GM21717 (cell line): ENCODE results near the gene SMC1B.
"Not testable (repeated sequence)": the region's sequence is repeated elsewhere in the genome, so short reads cannot be mapped to it uniquely, and the experiment has no call there.

Experiments used
- ATAC-seq: cut with Tn5 transposase; IDR thresholded peaks from one replicate; pipeline ENCODE4 v1.9.1; 2021; ENCODE audit warnings: mild to moderate bottlenecking, moderate library complexity; ENCODE audit not compliant: unreplicated experiment

The SMC1B gene

DNA sequence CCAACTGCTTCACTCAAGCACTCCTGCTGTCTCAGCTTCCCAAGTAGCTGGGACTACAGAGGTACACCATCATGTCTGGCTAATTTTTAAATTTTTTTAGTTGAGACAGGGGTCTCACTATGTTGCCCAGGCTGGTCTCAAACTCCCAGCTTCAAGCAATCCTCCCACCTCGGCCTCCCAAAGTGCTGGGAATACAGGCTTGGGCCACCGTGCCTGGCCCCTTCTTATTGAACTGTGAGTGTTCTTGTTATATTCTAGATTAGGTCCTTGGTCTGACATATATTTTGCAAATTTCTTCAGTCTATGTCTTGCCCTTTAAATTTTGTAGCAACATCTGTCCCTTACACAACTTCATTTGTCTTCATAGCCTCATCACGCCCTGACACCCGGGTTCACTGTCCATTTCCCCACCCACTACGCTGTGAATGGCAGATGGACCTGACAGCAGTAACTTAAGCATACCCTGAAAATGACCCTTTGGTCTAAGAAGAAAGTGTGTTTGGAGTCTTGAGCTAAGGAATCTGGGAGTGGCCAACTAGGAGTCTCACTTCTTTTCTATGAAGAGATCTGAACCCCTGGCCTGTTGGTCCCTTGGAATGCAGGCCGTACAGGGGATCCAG is 107.8 kb downstream of the SMC1B start:
- ATAC-seq = no peak

DNA sequence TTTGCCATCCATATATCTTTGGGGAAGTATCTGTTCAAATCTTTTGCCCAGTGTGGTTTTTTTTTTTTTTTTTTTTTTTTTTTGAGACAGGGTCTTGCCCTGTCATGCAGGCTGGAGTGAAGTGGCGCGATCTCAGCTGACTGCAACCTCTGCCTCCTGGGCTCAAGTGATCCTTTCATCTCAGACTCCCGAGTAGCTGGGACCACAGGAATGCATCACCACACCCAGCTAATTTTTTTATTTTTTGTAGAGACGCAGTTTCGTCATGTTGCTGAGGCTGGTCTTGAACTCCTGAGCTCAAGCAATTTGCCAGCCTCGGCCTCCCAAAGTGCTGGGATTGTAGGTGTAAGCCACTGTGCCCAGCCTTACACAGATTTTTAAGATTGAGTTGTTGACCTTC is 108.4 kb downstream of the SMC1B start:
- ATAC-seq = no peak

DNA sequence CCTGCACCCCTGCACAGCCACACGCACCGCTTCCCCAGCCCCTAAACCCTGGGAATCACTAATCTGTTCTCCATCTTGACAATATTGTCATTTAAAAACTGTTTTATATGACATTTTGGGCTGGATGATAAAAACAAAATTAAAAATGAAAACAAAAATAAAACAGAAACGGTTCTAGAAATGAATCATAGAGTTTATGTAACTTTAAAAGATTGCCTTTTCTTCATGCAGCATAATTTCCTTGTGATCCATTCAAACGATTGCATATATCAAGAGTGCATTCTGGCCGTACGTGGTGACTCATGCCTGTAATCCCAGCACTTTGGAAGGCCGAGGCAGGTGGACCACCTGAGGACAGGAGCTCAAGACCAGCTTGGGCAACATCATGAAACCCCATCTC is 110.2 kb downstream of the SMC1B start:
- no peak for ATAC-seq

DNA sequence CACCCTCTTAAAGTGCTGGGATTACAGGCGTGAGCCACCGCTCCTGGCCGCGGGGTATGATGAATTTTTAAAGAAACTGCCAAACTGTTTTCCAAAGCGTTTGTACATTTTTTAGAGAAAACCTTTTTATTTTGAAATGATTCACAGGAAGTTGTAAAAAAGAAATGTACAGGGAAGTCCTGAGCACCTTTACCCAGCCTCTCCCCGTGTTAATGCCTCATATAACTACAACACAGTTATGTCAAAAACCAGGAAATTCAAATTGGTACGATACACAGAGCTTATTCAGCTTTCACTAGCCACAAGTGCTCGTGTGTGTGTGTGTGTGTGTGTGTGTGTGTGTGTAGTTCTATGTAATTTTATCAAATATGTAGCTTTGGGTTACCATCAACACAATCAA is 110.6 kb downstream of the SMC1B start:
- ATAC-seq = no peak

DNA sequence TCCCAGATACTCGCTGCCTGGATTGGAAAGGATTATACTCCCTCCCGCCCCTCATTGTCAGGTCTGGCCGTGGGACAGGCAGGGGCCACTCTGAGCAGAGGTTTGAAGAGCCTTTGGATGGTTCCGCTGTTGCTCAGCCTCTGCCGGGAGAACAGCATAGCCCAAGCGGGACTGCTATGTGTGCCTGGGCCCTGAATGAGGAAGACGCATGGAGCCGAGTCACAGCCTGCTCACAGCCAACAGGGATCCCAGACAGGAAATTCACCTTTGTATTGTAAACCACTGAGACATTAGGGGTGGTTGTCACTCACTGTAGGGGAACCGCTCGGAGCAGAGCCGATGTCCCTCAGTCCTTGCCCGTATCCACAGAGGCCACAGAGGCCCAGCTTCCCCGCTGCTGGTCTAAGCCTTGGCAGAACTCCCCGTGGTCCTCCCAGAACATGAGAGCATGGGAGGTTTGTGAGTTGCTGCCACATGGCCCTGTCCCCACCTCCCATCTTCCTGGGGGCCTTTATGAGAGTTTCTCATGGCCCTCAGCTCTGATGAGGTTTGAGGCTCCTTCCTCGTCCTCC is 114.4 kb downstream of the SMC1B start:
- ATAC-seq = no peak

DNA sequence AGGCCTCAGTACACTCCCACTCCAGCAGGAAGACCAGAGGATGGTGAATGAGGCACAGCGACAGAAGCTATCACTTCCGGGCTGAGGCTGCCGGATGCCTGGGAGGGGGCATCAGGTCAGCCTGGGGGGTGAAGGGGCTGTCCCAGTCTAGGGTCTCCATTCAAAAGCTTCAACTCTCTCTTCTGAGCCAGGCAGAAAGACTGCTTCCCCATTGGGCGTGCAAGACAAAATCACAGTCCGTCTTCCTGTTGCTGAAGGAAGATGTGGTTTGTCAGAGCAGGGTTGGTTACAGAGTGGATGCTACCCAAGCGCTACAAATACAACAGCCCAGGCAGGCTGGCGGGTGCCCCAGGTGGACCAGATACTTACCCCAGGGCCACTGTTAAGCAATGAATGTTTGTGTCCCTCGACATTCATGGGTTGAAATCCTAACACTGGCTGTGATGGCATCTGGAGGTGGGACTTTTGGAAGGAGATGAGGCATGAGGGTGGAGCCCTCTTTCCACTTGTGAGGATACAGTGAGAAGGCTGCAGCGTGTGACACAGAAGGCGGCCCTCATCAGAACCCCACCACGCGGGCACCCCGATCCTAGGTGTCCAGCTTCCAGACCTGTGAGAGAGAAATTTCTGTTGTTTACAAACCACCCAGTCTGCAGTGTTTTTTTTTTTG is 116.6 kb downstream of the SMC1B start:
- ATAC-seq = no peak

DNA sequence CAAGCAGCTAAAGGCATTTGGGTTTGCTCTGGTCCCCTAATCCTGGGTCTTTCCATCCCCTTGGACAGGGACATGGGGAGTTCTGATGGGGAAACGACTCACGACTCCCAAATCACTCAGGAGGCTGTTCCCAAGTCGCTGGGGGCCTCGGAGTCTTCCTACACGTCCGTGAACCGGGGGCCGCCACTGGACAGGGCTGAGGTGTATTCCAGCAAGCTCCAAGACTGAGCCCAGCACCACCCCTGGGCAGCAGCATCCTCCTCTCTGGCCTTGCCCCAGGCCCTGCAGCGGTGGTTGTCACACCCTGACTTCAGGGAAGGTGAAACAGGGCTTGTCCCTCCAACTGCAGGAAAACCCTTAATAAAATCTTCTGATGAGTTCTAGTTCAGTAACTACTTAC is 117.9 kb downstream of the SMC1B start:
- ATAC-seq = no peak

DNA sequence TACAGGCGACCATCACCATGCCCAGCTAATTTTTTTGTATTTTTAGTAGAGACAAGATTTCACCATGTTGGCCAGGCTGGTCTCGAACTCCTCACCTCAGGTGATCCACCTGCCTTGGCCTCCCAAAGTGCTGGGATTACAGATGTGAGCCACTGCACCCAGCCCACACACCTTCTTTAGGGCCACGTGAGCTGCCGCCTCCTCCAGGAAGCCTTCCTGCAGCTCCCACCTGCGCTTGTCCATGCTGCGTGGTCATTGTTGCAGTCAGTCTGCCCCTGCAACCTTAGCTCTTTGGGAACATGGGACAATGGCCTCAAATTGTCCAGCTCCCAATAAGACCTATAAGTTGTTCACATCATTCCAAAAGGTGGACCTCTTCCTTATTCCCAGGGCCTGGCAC is 118.4 kb downstream of the SMC1B start:
- not testable (repeated sequence) for ATAC-seq
